ENCODE results near the gene MRPS31. TPM values are rescaled to one million over a fixed set of nuclear protein-coding genes. Genes with fewer than 3 reads are reported as not detected.
"Not testable (repeated sequence)": the region's sequence is repeated elsewhere in the genome, so short reads cannot be mapped to it uniquely, and the experiment has no call there.

The MRPS31 gene
- total RNA-seq, 1 donor from 2014 or later = 30.5 TPM

DNA sequence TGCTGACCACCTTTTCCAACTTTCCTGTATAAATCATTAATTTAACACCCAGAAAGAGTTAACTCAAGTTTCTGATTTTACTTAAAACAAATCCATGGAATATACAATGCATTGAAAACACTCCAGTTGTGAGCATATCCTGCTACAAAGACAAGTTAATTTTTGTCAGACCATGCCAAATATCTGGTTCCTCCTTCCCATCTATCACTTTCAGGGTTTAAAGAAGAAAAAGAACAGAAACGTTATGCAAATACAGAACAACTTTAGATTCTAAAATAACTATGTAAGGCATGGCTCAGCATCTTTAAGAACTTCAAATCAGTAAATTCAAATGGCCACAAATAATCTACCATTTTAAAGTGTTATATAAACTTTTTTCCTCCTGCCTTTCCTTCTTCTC is 14.9 kb downstream of the MRPS31 start:
- ATAC-seq (ENCODE audit: low read depth) (no peak), DNase-seq (no peak)
- peaks cover 61% of the 10 kb centered on the region for H3K36me3 Mint-ChIP-seq (ENCODE audit: low read depth)
- ChIA-PET CTCF (no interaction called here), POLR2A (no interaction called here)
- H3K4me3 Mint-ChIP-seq = no peak overlapping the region
- no peak overlapping the region for H3K27ac Mint-ChIP-seq
- intact Hi-C loops (cut with micrococcal nuclease) = no loop called here
- no peaks in the 10 kb centered on the region for H3K9me3 Mint-ChIP-seq
- H3K27me3 Mint-ChIP-seq = no peaks in the 10 kb centered on the region
- TF ChIP-seq, protein P1, sequence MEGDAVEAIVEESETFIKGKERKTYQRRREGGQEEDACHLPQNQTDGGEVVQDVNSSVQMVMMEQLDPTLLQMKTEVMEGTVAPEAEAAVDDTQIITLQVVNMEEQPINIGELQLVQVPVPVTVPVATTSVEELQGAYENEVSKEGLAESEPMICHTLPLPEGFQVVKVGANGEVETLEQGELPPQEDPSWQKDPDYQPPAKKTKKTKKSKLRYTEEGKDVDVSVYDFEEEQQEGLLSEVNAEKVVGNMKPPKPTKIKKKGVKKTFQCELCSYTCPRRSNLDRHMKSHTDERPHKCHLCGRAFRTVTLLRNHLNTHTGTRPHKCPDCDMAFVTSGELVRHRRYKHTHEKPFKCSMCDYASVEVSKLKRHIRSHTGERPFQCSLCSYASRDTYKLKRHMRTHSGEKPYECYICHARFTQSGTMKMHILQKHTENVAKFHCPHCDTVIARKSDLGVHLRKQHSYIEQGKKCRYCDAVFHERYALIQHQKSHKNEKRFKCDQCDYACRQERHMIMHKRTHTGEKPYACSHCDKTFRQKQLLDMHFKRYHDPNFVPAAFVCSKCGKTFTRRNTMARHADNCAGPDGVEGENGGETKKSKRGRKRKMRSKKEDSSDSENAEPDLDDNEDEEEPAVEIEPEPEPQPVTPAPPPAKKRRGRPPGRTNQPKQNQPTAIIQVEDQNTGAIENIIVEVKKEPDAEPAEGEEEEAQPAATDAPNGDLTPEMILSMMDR (IDR thresholded peaks at IDR 0.05) = no peak
- peaks cover 13% of the 10 kb centered on the region for H3K4me1 Mint-ChIP-seq

DNA sequence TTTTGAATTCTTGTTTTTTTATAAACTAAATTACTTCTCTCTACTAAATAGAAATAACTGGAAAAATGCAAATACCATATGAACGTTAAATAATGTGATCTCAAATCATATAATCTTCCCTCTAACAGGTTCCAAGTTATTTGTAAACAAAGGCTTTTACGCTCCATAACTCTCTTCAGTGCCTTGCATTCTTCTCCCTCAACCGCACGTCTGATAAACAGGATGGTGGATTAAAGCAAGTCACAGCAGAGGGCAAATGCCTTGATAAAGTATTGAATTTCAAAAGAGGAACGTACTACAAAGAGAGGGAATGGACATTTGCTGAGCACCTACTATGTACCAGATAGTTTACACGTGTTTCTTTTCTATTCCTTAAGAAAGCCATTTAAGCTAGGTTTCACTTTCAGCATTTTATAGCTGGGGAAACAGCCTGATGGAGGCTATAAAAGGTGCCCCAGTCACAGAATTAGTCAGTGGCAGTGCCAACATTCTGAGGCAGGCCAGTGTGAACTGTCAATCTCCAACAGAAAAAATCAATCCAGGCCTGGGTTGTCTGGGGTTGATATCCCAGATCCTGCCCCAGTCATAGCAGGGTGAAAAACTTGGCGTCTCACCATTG is 15.8 kb downstream of the MRPS31 start:
- ATAC-seq (ENCODE audit: low read depth) = no peak
- TF ChIP-seq, protein P1 (IDR thresholded peaks at IDR 0.05) = no peak

DNA sequence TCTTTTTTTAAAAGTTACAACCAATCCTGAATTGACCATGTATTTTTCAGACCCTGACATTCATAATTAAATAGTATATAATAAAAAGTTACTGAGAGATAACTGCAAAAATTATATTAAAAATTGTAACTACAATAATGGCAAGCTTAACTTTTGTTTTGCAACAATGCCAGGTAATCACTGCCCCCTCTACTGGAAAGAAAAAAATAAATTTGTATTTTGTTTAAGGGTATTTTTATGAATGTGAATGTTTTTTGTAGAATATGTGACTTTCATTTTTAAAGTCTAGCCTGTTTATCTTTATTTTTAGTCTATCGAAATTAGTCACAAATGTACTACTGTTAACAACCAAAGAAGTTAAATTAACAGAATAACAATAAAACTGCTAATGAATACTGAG is 21.7 kb downstream of the MRPS31 start:
- TF ChIP-seq, protein P1 (IDR thresholded peaks at IDR 0.05) = no peak
- ChIA-PET POLR2A (no interaction called here), CTCF (no interaction called here)
- no peaks in the 10 kb centered on the region for H3K9me3 Mint-ChIP-seq
- H3K27me3 Mint-ChIP-seq = no peaks in the 10 kb centered on the region
- intact Hi-C loops (cut with micrococcal nuclease) = no loop called here
- H3K4me3 Mint-ChIP-seq = no peak overlapping the region
- H3K27ac Mint-ChIP-seq = no peak overlapping the region
- DNase-seq = no peak
- ATAC-seq (ENCODE audit: low read depth) = no peak
- H3K36me3 Mint-ChIP-seq (ENCODE audit: low read depth) = peaks cover 46% of the 10 kb centered on the region
- H3K4me1 Mint-ChIP-seq = no peaks in the 10 kb centered on the region

More for the DNA sequence above, 15.8 kb downstream of the MRPS31 start:
- H3K4me3 Mint-ChIP-seq = no peak overlapping the region
- intact Hi-C loops (cut with micrococcal nuclease) = no loop called here
- no peaks in the 10 kb centered on the region for H3K27me3 Mint-ChIP-seq
- no peak for DNase-seq
- peaks cover 60% of the 10 kb centered on the region for H3K36me3 Mint-ChIP-seq (ENCODE audit: low read depth)
- POLR2A ChIA-PET = no interaction called here
- no peak overlapping the region for H3K27ac Mint-ChIP-seq
- CTCF ChIA-PET = no interaction called here
- H3K4me1 Mint-ChIP-seq = peaks cover 13% of the 10 kb centered on the region
- no peaks in the 10 kb centered on the region for H3K9me3 Mint-ChIP-seq

DNA sequence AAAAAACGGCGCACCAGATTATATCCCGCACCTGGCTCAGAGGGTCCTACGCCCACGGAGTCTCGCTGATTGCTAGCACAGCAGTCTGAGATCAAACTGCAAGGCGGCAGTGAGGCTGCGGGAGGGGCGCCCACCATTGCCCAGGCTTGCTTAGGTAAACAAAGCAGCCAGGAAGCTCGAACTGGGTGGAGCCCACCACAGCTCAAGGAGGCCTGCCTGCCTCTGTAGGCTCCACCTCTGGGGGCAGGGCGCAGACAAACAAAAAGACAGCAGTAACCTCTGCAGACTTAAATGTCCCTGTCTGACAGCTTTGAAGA is 35.8 kb downstream of the MRPS31 start:
- H3K36me3 Mint-ChIP-seq (ENCODE audit: low read depth) = peaks cover 37% of the 10 kb centered on the region
- DNase-seq; ATAC-seq (ENCODE audit: low read depth); CTCF ChIA-PET; intact Hi-C loops (cut with micrococcal nuclease); H3K4me1 Mint-ChIP-seq; H3K27me3 Mint-ChIP-seq; POLR2A ChIA-PET; H3K27ac Mint-ChIP-seq; H3K4me3 Mint-ChIP-seq; H3K9me3 Mint-ChIP-seq: not testable (repeated sequence)

- H3K4me3 Mint-ChIP-seq; ATAC-seq (ENCODE audit: low read depth); intact Hi-C loops (cut with micrococcal nuclease); H3K27ac Mint-ChIP-seq; DNase-seq; CTCF ChIA-PET; H3K9me3 Mint-ChIP-seq; H3K27me3 Mint-ChIP-seq; H3K4me1 Mint-ChIP-seq: not testable (repeated sequence)
- POLR2A ChIA-PET = interaction anchor here (0.6 kb wide), 1 partner anchor 518 kb away, joined by 3 read pairs; no protein-coding TSS in a partner anchor
- H3K36me3 Mint-ChIP-seq (ENCODE audit: low read depth) = peaks cover 40% of the 10 kb centered on the region
These were observed 36.3 kb downstream of the MRPS31 start for GRCh38 chr13:40734536-40735231.

DNA sequence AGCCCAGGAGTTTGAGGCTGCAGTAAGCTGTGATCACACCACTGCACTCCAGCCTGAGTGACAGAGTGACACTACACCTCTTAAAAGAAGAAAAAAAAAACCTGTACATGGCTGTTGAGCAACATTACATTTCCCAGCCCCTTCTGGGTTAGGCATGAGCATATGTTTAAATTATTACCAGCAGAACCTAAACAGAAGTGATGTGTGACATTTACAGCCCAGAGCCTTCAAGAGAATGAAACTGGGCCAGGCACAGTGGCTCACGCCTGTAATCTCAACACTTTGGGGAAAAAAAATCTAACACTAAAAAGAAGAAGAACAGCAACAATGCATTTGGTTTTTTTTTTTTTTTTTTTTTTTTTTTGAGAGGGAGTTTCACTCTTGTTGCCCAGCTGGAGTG is 38.3 kb downstream of the MRPS31 start:
- CTCF ChIA-PET = no interaction called here
- DNase-seq = no peak
- no peaks in the 10 kb centered on the region for H3K27me3 Mint-ChIP-seq
- intact Hi-C loops (cut with micrococcal nuclease) = no loop called here
- no peaks in the 10 kb centered on the region for H3K4me1 Mint-ChIP-seq
- peaks cover 47% of the 10 kb centered on the region for H3K36me3 Mint-ChIP-seq (ENCODE audit: low read depth)
- H3K9me3 Mint-ChIP-seq = no peaks in the 10 kb centered on the region
- H3K4me3 Mint-ChIP-seq = no peak overlapping the region
- H3K27ac Mint-ChIP-seq = no peak overlapping the region
- ATAC-seq (ENCODE audit: low read depth) = no peak
- POLR2A ChIA-PET = no interaction called here
- TF ChIP-seq, protein P1 (IDR thresholded peaks at IDR 0.05) = no peak
